Measurements from ENCODE around the gene BPIFB1. TPM values are rescaled to one million over a fixed set of nuclear protein-coding genes. Genes with fewer than 3 reads are reported as not detected.
A peak's percentile ranks its signal among the peaks of the same experiment; 100 is the strongest.

BPIFB1 gene
- polyA plus RNA-seq, 5 donors, result 0.07 to 0.09 (median 0.08) TPM; not detected in 2

- no peak for DNase-seq
Observed at GRCh38 chr20:33291830-33292355, 8.9 kb downstream of the BPIFB1 start.

- no peak for DNase-seq
Observed at GRCh38 chr20:33296206-33296605, 13.2 kb downstream of the BPIFB1 start.

GRCh38 chr20:33298391-33298790, 15.4 kb downstream of the BPIFB1 start:
- no peak for DNase-seq

GRCh38 chr20:33299111-33299603, 16.1 kb downstream of the BPIFB1 start:
- peak; percentile 19 to 26 for DNase-seq

DNA sequence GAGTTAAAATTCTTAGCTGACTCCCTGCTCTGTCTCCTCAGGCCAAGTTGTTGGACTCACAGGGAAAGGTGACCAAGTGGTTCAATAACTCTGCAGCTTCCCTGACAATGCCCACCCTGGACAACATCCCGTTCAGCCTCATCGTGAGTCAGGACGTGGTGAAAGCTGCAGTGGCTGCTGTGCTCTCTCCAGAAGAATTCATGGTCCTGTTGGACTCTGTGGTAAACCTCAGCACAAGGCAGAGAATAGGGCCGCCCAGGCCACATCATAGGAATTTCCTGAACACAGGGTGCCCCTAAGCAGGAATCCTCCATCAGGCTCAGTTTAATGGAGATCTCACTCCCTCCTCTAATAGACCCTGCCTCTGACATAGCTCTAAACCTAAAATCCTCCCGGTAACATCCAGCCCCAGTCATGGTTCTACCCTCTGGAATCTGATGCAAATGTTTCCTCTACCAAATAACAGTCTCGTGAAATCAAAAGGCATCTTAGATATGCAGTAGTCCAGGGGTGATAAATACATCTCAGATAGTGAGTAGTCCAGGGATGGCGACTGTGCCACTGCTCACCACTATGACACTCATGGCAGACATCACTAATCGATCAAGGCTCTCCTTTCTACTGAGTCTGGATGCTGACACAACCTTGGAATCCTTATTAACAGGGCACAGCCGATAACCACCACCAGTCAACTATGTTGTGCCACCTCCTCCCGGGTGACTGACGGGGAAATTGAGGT, 18.3 kb downstream of the BPIFB1 start:
- no peak for DNase-seq

- DNase-seq, result no peak
Observed at GRCh38 chr20:33303595-33303994, 20.6 kb downstream of the BPIFB1 start.

DNA sequence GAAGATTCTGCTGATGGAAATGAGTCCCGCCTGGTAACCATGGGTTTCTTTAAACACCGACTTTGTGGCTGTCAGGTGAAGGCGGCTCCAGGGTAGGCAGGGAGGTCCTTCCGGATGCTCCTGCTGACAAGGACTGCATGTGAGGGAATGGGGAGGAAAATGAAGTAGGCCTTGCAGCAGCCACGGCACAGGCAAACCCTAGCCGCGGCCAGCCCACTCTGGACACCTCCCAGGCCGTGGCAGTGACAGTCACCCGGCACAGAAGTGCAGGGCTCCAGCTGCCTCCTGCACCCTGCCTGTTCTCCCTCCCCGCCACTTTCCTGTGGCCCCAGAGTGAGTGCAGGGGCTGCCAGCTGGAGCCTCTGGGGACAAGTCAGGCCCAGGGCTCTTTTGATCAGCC, 21.0 kb downstream of the BPIFB1 start:
- no peak for DNase-seq

DNA sequence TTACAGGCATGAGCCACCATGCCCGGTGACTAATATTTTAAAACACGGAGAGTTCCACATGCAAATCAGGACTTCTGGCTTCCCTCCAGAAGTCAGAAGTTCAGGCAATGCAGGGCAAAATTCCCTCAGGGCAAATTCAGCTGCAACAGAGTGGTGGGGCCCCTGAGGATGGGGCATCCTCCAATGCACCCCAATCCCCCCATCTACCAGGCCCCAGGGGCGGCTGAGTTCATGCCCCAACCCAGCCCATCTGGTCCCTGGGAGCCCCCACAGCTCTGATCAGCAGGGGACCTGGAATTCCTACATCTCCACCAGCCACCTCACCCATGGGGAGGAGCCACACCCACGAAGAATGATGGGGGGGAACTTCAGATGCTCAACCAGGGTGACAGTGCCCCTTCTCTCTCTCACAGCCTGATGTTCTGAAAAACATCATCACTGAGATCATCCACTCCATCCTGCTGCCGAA, 22.6 kb downstream of the BPIFB1 start:
- DNase-seq, result no peak

GRCh38 chr20:33306228-33306627, 23.2 kb downstream of the BPIFB1 start:
- DNase-seq, result no peak

GRCh38 chr20:33306807-33307206, 23.8 kb downstream of the BPIFB1 start:
- DNase-seq, result no peak

GRCh38 chr20:33308668-33309067, 25.7 kb downstream of the BPIFB1 start:
- DNase-seq, result no peak

- DNase-seq, result no peak
Observed at GRCh38 chr20:33309631-33310030, 26.6 kb downstream of the BPIFB1 start.

DNA sequence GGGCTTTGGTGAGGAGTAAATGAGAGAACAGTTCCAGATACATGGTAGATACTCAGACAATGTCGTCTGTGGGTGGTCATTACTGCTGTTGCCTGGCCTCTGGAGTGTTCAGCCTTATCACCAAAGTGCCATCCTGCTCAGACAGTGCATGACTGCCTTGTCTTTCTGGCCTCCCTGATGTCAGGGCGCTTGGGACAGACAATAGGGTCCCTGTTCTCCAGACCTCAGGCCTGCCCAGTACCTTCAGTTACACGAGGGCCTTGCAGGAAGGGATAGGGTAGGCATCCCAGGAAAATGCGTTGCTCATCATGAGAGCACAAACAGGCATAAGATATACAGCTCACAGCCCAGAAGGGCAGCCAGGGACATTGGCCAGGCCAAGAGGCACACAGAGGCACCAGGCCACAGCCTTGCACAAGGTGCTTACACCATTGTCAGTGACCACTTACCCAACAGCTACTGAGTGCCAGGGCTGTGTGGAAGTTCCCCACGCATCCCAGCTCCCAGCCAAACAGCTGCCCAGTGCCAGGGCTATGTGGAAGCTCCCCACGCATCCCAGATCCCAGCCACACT, 27.4 kb downstream of the BPIFB1 start:
- no peak for DNase-seq

- DNase-seq, result no peak
Observed at GRCh38 chr20:33311011-33311410, 28.0 kb downstream of the BPIFB1 start.

GRCh38 chr20:33311996-33312395, 29.0 kb downstream of the BPIFB1 start:
- DNase-seq, result no peak

DNA sequence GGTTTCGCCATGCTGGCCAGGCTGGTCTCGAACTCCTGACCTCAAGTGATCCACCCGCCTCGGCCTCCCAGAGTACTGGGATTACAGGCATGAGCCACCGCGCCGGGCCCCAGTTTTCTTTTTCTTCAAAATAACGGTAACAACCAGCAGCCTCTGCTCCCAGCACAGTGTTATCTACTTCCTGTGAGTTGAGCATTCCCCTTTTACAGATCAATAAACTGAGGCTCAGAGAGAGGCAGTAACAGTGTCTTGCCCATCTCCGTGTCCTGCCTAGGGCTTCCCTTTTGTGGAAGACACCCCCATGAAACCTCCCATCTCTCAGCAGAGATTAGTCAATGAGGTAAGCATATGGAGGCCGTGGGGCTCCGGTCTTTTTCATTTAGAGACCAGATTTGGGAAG, 29.6 kb downstream of the BPIFB1 start:
- no peak for DNase-seq

DNA sequence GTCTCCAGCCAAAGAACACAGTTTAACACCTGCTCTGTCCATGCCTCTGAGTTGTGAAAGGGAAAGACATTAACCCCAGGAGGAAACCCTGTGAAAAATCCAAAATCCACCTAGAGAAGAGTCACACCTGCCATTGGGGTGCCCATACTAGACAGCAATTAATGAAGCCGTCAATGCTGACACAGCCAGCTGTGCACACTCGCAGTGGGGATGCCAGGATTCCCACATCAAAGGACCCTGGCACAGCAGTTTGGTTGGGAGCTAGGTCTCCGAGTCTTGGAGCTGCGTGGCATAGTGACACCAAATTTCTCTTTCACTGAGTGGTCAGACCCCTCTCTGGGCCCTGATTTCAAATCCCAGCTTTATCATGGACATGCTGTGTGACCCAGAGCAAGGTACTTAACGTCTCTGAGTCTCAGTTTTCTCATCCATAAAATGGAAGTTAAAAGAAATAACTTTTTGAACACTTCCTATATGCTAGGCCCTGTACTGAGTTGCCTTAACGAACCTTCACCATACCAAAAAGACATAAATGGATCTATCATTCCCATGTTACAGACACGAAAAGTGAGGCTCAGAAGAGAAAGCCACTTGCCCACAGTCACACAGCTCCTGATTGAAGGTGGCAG, 30.8 kb downstream of the BPIFB1 start:
- DNase-seq, result no peak

GRCh38 chr20:33316343-33316742, 33.3 kb downstream of the BPIFB1 start:
- DNase-seq, result no peak

GRCh38 chr20:33316958-33317357, 33.9 kb downstream of the BPIFB1 start:
- no peak for DNase-seq

GRCh38 chr20:33317424-33318095, 34.5 kb downstream of the BPIFB1 start:
- no peak for DNase-seq

DNA sequence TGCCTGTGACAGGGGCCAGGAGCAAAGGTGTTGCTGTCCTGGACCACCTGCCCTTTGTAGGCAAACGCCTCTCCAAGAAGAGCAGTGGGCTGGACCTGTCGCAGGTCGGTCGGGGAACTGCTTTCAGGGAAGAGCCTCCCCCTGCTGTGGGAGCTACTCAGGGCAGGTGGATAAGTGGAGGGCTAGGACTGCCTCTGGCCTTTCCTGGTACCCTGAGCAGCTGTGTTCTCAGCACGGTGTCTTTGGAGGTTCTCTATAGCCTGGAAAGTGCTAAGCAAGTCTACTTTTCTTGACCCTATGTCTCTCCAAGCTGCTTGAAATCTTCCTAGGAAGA, 35.0 kb downstream of the BPIFB1 start:
- no peak for DNase-seq

GRCh38 chr20:33320006-33320405, 37.0 kb downstream of the BPIFB1 start:
- DNase-seq, result no peak

All from right lung (tissue), 5 donors.